Right forelimb (tissue), 1 donor: ENCODE measurements around the gene NFIB.

Experiments used
- DNase-seq: peaks from one replicate; pipeline ENCODE4 v3.0.0-alpha.2; 2018

The NFIB gene

GRCh38 chr9:14303521-14303920 lies 10.4 kb downstream of the NFIB start:
- DNase-seq, result no peak

- DNase-seq, result no peak
Observed at GRCh38 chr9:14303100-14303499, 10.8 kb downstream of the NFIB start.

GRCh38 chr9:14302405-14302804 lies 11.5 kb downstream of the NFIB start:
- no peak for DNase-seq

- no peak for DNase-seq
Observed at GRCh38 chr9:14301583-14302021, 12.3 kb downstream of the NFIB start.

GRCh38 chr9:14301006-14301405 lies 12.9 kb downstream of the NFIB start:
- no peak for DNase-seq

GRCh38 chr9:14300588-14300987 lies 13.4 kb downstream of the NFIB start:
- DNase-seq, result no peak

GRCh38 chr9:14300040-14300439 lies 13.9 kb downstream of the NFIB start:
- DNase-seq, result no peak

- DNase-seq, result no peak
Observed at GRCh38 chr9:14298601-14299022, 15.3 kb downstream of the NFIB start.

- DNase-seq, result no peak
Observed at GRCh38 chr9:14296495-14297113, 17.3 kb downstream of the NFIB start.

GRCh38 chr9:14294659-14295058 lies 19.3 kb downstream of the NFIB start:
- no peak for DNase-seq

GRCh38 chr9:14293801-14294200 lies 20.1 kb downstream of the NFIB start:
- no peak for DNase-seq

GRCh38 chr9:14292181-14292739 lies 21.7 kb downstream of the NFIB start:
- no peak for DNase-seq

- DNase-seq, result no peak
Observed at GRCh38 chr9:14289916-14290315, 24.0 kb downstream of the NFIB start.

- DNase-seq, result no peak
Observed at GRCh38 chr9:14288433-14288832, 25.5 kb downstream of the NFIB start.

- no peak for DNase-seq
Observed at GRCh38 chr9:14286121-14286520, 27.8 kb downstream of the NFIB start.

GRCh38 chr9:14283276-14283675 lies 30.7 kb downstream of the NFIB start:
- no peak for DNase-seq

GRCh38 chr9:14281876-14282275 lies 32.1 kb downstream of the NFIB start:
- DNase-seq, result no peak

- no peak for DNase-seq
Observed at GRCh38 chr9:14281136-14281795, 32.7 kb downstream of the NFIB start.

- DNase-seq, result no peak
Observed at GRCh38 chr9:14279671-14280070, 34.3 kb downstream of the NFIB start.

- DNase-seq, result no peak
Observed at GRCh38 chr9:14278291-14278721, 35.6 kb downstream of the NFIB start.

- DNase-seq, result no peak
Observed at GRCh38 chr9:14277761-14278160, 36.2 kb downstream of the NFIB start.

- DNase-seq, result no peak
Observed at GRCh38 chr9:14277244-14277643, 36.7 kb downstream of the NFIB start.

- no peak for DNase-seq
Observed at GRCh38 chr9:14275331-14275730, 38.6 kb downstream of the NFIB start.

GRCh38 chr9:14273696-14274121 lies 40.2 kb downstream of the NFIB start:
- DNase-seq, result no peak
